KOPT-K1 (cell line): ENCODE results near the gene DDR2.

Experiments
- H3K27ac ChIP-seq: fragments of 200-600 bp; sonication (generic); 2 replicates; pipeline ENCODE4 v1.5.1; 2016; ENCODE audit warnings: antibody characterized with exemption, mild to moderate bottlenecking, low read depth, low read length; ENCODE audit not compliant: poor library complexity, severe bottlenecking
- H3K36me3 ChIP-seq: fragments of 200-600 bp; sonication (generic); 2 replicates; pipeline ENCODE4 v1.5.1; 2017; ENCODE audit warnings: antibody characterized with exemption, mild to moderate bottlenecking, low read length, moderate library complexity; ENCODE audit not compliant: insufficient read depth
- H3K9me3 ChIP-seq: fragments of 200-600 bp; sonication (generic); 2 replicates; pipeline ENCODE4 v1.5.1; 2017; ENCODE audit warnings: antibody characterized with exemption, low read length, mild to moderate bottlenecking; ENCODE audit not compliant: insufficient read depth, poor library complexity, severe bottlenecking

The DDR2 gene

DNA sequence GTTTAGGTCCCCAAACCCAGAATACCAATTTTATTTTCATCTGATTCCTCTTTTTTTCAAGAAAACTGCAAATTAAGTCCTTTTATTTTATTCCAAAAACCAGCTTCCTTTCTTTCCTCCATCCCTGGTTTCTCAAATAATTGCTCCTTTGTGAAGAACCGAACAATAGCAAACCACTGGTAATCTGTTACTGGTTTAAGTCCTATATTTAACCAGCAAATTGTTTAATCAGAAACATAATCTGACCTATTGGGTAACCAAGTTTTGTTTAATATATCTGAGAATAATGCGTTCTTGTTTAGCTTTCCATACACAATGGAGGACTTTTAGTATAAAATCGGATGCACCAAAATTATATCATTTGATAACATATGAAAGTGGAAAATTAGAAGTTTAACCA, 13.2 kb upstream of the DDR2 start:
- H3K9me3 ChIP-seq, result peaks cover 10% of the 10 kb centered on the region
- no peaks in the 10 kb centered on the region for H3K36me3 ChIP-seq
- no peak overlapping the region for H3K27ac ChIP-seq

GRCh38 chr1:162621256-162621655, 11.0 kb upstream of the DDR2 start:
- Histone ChIP-seq H3K36me3 (no peaks in the 10 kb centered on the region), H3K9me3 (peaks cover 10% of the 10 kb centered on the region), H3K27ac (no peak overlapping the region)

DNA sequence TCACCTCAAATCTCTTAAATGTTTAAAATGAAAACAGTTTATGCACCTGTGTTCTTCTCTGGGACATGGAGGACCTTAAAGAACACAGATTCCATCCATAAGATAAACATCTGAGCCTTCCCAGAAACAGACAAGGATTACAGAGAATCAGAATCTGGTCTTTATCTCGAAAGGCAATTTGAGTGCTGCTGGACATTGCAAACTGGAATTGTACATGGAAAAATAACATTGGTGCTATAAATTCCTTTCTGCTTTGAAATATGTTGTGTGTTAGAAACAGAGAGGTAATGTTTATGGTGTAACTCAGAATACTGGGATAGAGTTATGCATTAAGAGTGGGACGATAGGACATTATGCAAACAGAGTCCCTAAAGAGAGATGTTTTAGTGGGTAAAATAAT, 6.6 kb upstream of the DDR2 start:
- Histone ChIP-seq H3K27ac (no peak overlapping the region), H3K36me3 (no peaks in the 10 kb centered on the region), H3K9me3 (no peaks in the 10 kb centered on the region)

- H3K27ac ChIP-seq, result no peak overlapping the region
Measured at GRCh38 chr1:162626094-162626493, 6.2 kb upstream of the DDR2 start.

DNA sequence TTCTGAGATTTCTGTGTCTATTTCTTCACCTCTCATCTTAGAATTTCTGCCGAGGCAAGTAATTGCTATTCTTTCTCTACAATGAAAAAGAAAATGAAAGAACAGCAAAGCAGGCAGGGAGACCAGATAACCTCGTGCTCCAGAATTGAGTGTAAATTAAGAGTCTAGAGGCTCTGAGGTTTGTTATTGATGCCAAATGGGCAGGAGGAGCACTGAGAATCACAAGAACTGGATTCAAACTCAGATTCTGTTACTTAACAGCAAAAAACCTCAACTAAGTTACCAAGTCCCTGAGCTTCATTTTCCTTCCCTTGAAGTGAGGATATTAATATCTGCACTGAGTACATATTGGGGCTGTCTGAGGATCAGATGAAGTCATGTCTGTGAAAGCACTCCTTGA, 5.5 kb upstream of the DDR2 start:
- Histone ChIP-seq H3K36me3 (no peaks in the 10 kb centered on the region), H3K27ac (no peak overlapping the region), H3K9me3 (no peaks in the 10 kb centered on the region)

More at GRCh38 chr1:162626094-162626493, 6.2 kb upstream of the DDR2 start:
- Histone ChIP-seq H3K9me3 (no peaks in the 10 kb centered on the region), H3K36me3 (no peaks in the 10 kb centered on the region)

DNA sequence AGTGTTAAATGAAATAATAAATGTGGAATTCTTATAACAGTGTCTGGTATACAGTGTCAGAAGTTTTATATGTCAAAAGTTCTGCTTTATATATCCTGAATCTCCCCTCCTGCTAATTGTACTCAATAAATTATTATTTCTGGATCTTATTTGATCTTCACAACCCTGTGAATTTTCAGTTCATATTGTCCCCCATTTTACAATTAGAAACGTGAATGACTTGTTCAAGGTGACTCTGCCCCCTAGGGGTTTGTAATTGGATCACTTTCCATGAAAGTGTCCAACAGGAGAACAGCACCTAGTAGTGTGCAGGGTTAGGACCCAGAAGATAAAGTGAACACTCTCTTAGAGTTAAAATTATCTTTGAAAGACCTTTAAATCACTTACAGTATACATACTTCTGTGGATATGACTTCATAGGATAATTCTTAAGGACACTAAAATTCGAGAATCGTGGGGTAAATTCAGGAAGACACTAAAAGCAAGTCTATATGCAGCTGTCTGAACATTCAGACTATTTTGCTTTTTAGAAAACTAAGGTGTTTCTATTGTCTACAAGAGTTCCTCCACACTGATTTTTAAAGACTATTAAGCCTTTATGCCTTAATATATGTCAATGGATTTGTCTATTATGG, 4.5 kb upstream of the DDR2 start:
- no peaks in the 10 kb centered on the region for H3K36me3 ChIP-seq
- H3K27ac ChIP-seq, result no peak overlapping the region
- no peaks in the 10 kb centered on the region for H3K9me3 ChIP-seq

DNA sequence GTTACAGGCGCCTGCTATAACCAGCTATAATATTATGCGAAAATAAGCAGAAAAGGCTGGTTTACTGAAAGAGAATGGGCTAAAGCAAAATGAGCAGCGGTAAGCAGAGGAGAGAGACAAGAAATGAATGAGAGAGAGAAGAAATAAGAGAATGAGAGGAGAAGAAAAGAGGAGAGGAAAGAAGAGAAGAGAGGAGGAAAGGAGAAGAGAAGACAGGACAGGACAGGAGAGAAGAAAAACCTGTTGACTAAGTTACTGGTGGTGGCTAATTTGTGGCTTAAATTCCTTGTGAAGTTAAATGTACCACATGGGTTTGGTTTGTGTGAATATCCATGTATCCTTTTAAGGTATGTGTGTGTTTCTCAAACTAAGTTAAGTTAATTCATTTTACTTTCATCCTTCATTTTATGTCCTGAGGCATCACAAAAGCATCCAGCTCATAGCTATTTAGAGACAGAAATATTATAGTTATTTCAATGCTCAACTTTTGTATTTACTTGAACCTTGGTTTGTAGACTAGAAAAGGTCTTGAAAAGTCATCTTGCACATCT, 3.1 kb upstream of the DDR2 start:
- no peaks in the 10 kb centered on the region for H3K9me3 ChIP-seq
- H3K27ac ChIP-seq, result no peak overlapping the region
- H3K36me3 ChIP-seq, result no peaks in the 10 kb centered on the region

GRCh38 chr1:162629651-162630050, 2.6 kb upstream of the DDR2 start:
- Histone ChIP-seq H3K9me3 (no peaks in the 10 kb centered on the region), H3K27ac (no peak overlapping the region), H3K36me3 (no peaks in the 10 kb centered on the region)

DNA sequence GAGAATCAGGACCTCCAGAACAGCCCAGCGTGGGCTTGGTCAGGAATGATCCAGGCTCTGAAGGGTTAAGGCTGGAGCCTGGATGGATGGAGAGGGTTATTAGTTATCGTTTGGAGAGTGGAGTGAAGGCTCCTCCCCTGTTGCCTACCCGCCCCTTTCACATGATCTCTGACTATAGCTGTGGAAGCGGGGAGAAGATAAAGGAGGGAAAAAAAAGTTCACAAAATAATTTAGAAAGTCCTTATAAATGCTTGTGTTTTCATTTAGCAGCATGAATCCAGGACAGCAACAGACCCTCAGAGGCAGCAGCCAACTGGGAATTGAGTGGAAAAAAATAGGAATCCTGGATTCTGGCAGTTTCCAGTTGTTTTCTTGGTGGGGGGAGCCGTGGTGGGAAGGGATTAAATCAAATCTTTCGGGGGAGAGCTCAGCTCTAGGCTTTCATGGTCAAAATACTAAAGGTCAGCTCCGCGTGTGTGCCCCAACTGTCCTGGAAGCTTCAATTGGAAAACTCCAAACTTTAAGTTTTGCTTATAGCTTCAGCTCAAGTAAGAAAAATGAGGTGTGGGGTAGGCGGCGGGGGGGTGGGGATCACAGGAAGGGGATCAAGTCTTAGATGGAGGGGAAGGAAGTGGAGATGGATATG, 595 bp upstream of the DDR2 start:
- no peak overlapping the region for H3K27ac ChIP-seq
- H3K9me3 ChIP-seq, result no peaks in the 10 kb centered on the region
- H3K36me3 ChIP-seq, result no peaks in the 10 kb centered on the region

DNA sequence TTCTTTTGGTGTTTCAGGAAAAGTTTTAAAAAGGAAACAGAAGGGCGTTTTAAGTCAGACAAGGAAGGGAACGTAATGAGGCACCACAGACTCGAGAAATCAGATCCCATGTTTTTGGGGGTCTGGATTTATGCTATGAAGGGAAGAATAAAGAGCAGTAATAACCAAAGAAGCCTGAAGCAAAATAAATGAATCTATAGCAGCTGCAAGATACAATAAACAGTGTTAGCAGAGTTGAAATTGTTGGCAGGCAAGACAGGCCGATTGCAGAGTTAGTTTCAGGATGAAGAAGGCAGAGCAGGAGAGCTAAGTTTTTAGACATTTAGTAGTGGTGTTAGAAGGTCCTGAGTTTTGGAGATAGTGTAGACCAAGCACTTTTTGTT, 425 bp downstream of the DDR2 start:
- no peak overlapping the region for H3K27ac ChIP-seq
- H3K9me3 ChIP-seq, result no peaks in the 10 kb centered on the region
- H3K36me3 ChIP-seq, result no peaks in the 10 kb centered on the region

GRCh38 chr1:162633081-162633762, 958 bp downstream of the DDR2 start:
- Histone ChIP-seq H3K9me3 (no peaks in the 10 kb centered on the region), H3K36me3 (no peaks in the 10 kb centered on the region), H3K27ac (no peak overlapping the region)

- H3K27ac ChIP-seq, result no peak overlapping the region
- H3K36me3 ChIP-seq, result no peaks in the 10 kb centered on the region
Measured at GRCh38 chr1:162635418-162635817, 3.2 kb downstream of the DDR2 start.

DNA sequence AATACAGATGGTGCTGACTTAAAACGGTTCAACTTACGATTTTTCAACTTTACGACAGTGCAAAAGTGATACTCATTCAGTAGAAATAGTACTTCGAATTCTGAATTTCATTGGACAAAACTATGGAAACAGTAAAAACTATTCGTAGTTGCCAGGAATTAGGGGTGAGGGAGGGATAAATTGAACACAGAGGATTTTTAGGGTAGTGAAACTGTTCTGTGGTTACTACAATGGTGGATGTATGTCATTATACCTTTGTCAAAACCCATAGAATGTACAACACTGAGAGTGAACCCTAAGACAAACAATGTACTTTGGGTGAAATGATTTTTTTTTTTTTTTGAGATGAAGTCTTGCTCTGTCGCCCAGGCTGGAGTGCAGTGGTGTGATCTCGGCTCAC, 7.5 kb downstream of the DDR2 start:
- no peak overlapping the region for H3K27ac ChIP-seq

More at GRCh38 chr1:162635418-162635817, 3.2 kb downstream of the DDR2 start:
- no peaks in the 10 kb centered on the region for H3K9me3 ChIP-seq

DNA sequence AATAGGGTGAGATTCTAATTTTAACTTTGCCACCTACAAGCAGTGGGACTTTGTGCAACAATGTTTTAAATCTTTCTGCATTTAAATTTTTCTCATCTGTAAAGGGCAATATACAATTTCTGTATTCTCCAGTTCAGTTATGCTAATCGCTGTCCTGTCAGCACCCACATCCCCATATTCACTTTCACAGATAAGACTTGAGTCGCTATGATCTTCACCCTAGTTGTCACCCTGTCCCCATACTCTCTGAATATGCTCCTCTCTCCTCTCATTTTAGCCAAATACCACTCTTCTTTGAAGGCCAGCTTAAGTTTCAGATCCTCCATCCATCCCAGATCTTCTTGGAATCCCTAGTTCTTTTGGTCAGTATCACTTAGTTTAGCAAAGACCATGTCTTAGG, 8.8 kb downstream of the DDR2 start:
- H3K36me3 ChIP-seq, result no peaks in the 10 kb centered on the region
- H3K9me3 ChIP-seq, result no peaks in the 10 kb centered on the region
- no peak overlapping the region for H3K27ac ChIP-seq

More for the DNA sequence above, 7.5 kb downstream of the DDR2 start:
- H3K9me3 ChIP-seq, result no peaks in the 10 kb centered on the region
- no peaks in the 10 kb centered on the region for H3K36me3 ChIP-seq

DNA sequence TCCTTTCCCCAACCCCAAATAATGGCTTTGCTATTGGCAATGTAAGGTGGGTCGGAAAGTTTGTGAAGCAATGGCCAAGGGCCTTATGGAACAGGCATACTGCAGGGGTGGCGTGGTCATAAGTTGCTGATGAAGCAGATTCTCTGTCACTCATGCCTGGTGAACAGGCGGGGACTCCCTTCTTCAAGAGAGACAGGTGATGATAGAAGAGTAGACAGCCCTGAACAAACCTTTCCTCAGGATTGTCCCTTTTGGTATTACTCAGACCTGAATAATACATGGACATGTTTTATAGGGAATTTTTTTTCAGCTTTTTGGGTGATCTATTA, 12.7 kb downstream of the DDR2 start:
- Histone ChIP-seq H3K27ac (no peak overlapping the region), H3K36me3 (no peaks in the 10 kb centered on the region), H3K9me3 (no peaks in the 10 kb centered on the region)
